MM.1S (cell line): Measurements from ENCODE around the gene CRYBA4.
A peak's percentile ranks its signal among the peaks of the same experiment; 100 is the strongest.
"Not testable (repeated sequence)": the region's sequence is repeated elsewhere in the genome, so short reads cannot be mapped to it uniquely, and the experiment has no call there.

Experiments used
- DNase-seq: peaks from one replicate; pipeline ENCODE4 v3.0.0-alpha.2; 2015
- H2AFZ ChIP-seq: fragments of 300-600 bp; sonication (generic); 2 replicates; pipeline ENCODE4 v1.6.0; 2016; ENCODE audit warnings: antibody characterized with exemption, low read length
- H3F3A ChIP-seq: fragments of 300-600 bp; sonication (generic); 2 replicates; pipeline ENCODE4 v1.6.1; 2016; ENCODE audit warnings: mild to moderate bottlenecking, antibody characterized with exemption, low read length, moderate library complexity, mixed read lengths; ENCODE audit not compliant: insufficient read depth
- H3K27ac ChIP-seq: fragments of 300-600 bp; sonication (generic); 2 replicates; pipeline ENCODE4 v1.5.1; 2016; ENCODE audit warnings: mild to moderate bottlenecking, low read length
- H3K27me3 ChIP-seq: fragments of 300-600 bp; sonication (generic); replicated peaks from 2 replicates; pipeline ENCODE4 v1.6.0; 2016; ENCODE audit warnings: low read length; ENCODE audit not compliant: insufficient read depth
- H3K36me3 ChIP-seq: fragments of 300-600 bp; sonication (generic); replicated peaks from 2 replicates; pipeline ENCODE4 v1.6.1; 2016; ENCODE audit warnings: mild to moderate bottlenecking, low read length, mixed read lengths; ENCODE audit not compliant: insufficient read depth
- H3K4me1 ChIP-seq: fragments of 300-600 bp; sonication (generic); 2 replicates; pipeline ENCODE4 v1.6.1; 2016; ENCODE audit warnings: low read length, mixed read lengths
- H3K4me2 ChIP-seq: fragments of 300-600 bp; sonication (generic); 2 replicates; pipeline ENCODE4 v1.6.0; 2016; ENCODE audit warnings: low read depth, low read length
- H3K4me3 ChIP-seq: fragments of 300-600 bp; sonication (generic); 2 replicates; pipeline ENCODE4 v1.5.1; 2016; ENCODE audit warnings: low read length, mixed read lengths
- H3K79me2 ChIP-seq: fragments of 300-600 bp; sonication (generic); 2 replicates; pipeline ENCODE4 v1.6.1; 2016; ENCODE audit warnings: mixed run types, low read length, mixed read lengths
- H3K9ac ChIP-seq: fragments of 300-600 bp; sonication (generic); 2 replicates; pipeline ENCODE4 v1.6.1; 2016; ENCODE audit warnings: low read length, mixed read lengths
- H3K9me2 ChIP-seq: fragments of 300-600 bp; sonication (generic); replicated peaks from 2 replicates; pipeline ENCODE4 v1.6.1; 2016; ENCODE audit warnings: mild to moderate bottlenecking, low read length, mixed read lengths; ENCODE audit not compliant: insufficient read depth
- H3K9me3 ChIP-seq: fragments of 300-600 bp; sonication (generic); replicated peaks from 2 replicates; pipeline ENCODE4 v1.6.1; 2016; ENCODE audit warnings: mild to moderate bottlenecking, low read length, mixed read lengths; ENCODE audit not compliant: insufficient read depth
- H4K20me1 ChIP-seq: fragments of 300-600 bp; sonication (generic); 2 replicates; pipeline ENCODE4 v1.6.1; 2016; ENCODE audit warnings: mild to moderate bottlenecking, low read length, moderate library complexity, mixed read lengths; ENCODE audit not compliant: insufficient read depth
- EZH2 ChIP-seq: fragments of 300-600 bp; sonication (generic); optimal IDR thresholded peaks from 2 replicates; pipeline ENCODE3; 2017; ENCODE audit warnings: low read depth, mild to moderate bottlenecking, antibody characterized with exemption, low read length, mixed read lengths
- EZH2phosphoT487 ChIP-seq: fragments of 300-600 bp; sonication (generic); IDR thresholded peaks from 2 replicates; pipeline ENCODE4 v1.6.1; 2018; ENCODE audit warnings: antibody characterized with exemption, low read length
- TF ChIP-seq, protein P1 (sequence below): fragments of 300-600 bp; sonication (generic); IDR thresholded peaks from 2 replicates; pipeline ENCODE4 v1.5.1; 2016; ENCODE audit warnings: antibody characterized with exemption, low read length, mixed read lengths

Gene CRYBA4

DNA sequence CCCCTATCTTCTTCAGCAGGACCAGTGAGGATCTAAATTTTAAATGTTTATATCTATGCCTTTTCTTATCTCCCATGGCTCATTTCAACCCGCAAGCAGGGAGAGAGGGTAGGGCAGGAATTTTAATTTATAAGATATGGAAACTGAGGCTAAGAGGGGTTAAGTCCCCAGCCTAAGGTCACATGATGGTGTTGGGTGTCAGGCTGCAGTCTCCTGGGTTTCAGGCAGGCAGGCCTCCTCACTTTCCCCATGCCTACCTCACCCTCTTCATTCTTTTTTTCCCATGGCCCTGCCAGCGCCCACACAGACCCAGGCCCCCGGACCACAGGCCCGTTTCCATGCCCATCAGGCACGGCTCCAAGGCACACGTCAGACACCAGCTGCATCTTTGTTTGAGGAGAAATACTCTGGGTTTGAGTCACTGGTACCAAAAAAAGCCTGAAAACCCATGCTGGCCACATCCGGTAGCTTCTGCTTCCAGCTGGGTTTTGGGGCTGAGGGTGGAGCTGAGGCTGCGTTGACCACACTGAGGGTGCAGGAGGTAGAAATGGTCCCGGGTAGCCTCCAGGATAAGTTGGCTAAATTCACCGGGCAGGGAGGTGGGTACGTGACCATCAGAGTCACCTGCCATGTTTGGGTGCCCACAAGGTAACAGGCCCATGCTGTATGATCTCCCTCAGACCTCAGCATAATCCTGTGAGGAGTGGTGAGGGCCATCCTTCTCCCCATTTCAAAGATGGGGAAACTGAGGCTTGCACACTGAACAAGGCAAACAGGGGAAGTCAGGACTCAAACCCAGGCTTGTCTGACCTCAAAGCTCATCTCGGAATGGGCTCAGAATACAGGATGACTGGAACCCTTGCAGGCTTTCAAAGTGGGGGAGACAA is 11.4 kb upstream of the CRYBA4 start:
- H3K4me2 ChIP-seq, result peak overlapping the region; percentile 73
- H3K9me2 ChIP-seq, result no peaks in the 10 kb centered on the region

GRCh38 chr22:26610996-26611395 is 10.8 kb upstream of the CRYBA4 start:
- Histone ChIP-seq H2AFZ (no peak overlapping the region), H4K20me1 (no peaks in the 10 kb centered on the region), H3K27ac (peak overlapping the region; percentile 96), H3K9me2 (no peaks in the 10 kb centered on the region), H3K79me2 (peaks cover 16% of the 10 kb centered on the region; the same call in 1 of the 2 replicates), H3K9me3 (no peaks in the 10 kb centered on the region), H3K4me1 (peaks cover 53% of the 10 kb centered on the region), H3K4me2 (peak overlapping the region; percentile 73), H3K9ac (peak overlapping the region; percentile 72), H3K27me3 (no peaks in the 10 kb centered on the region), H3F3A (peaks cover 28% of the 10 kb centered on the region), H3K36me3 (no peaks in the 10 kb centered on the region), H3K4me3 (peak overlapping the region; percentile 5; the same call in 1 of the 2 replicates)
- no peak for TF ChIP-seq EZH2
- peak; percentile 39 for DNase-seq

More for the DNA sequence above, 11.4 kb upstream of the CRYBA4 start:
- H3K27me3 ChIP-seq, result no peaks in the 10 kb centered on the region
- no peaks in the 10 kb centered on the region for H4K20me1 ChIP-seq
- 0 out of 2 replicates have a peak, but pooled peaks cover 12% of the 10 kb centered on the region for H3K79me2 ChIP-seq
- no peak overlapping the region for H2AFZ ChIP-seq
- peak overlapping the region; percentile 5; the same call in 1 of the 2 replicates for H3K4me3 ChIP-seq
- peaks cover 49% of the 10 kb centered on the region for H3K4me1 ChIP-seq
- H3K9me3 ChIP-seq, result no peaks in the 10 kb centered on the region
- TF ChIP-seq EZH2phosphoT487 (no peak), EZH2 (no peak)
- TF ChIP-seq, protein P1, sequence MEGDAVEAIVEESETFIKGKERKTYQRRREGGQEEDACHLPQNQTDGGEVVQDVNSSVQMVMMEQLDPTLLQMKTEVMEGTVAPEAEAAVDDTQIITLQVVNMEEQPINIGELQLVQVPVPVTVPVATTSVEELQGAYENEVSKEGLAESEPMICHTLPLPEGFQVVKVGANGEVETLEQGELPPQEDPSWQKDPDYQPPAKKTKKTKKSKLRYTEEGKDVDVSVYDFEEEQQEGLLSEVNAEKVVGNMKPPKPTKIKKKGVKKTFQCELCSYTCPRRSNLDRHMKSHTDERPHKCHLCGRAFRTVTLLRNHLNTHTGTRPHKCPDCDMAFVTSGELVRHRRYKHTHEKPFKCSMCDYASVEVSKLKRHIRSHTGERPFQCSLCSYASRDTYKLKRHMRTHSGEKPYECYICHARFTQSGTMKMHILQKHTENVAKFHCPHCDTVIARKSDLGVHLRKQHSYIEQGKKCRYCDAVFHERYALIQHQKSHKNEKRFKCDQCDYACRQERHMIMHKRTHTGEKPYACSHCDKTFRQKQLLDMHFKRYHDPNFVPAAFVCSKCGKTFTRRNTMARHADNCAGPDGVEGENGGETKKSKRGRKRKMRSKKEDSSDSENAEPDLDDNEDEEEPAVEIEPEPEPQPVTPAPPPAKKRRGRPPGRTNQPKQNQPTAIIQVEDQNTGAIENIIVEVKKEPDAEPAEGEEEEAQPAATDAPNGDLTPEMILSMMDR, result no peak
- peaks cover 23% of the 10 kb centered on the region for H3F3A ChIP-seq
- H3K27ac ChIP-seq, result peak overlapping the region; percentile 96
- peak overlapping the region; percentile 72 for H3K9ac ChIP-seq
- DNase-seq, result peak; percentile 95
- H3K36me3 ChIP-seq, result no peaks in the 10 kb centered on the region

GRCh38 chr22:26612652-26613051 is 9.1 kb upstream of the CRYBA4 start:
- no peak for TF ChIP-seq EZH2phosphoT487
- TF ChIP-seq, protein P1, result no peak
- TF ChIP-seq EZH2, result no peak
- no peak overlapping the region for H2AFZ ChIP-seq
- no peaks in the 10 kb centered on the region for H4K20me1 ChIP-seq
- no peak overlapping the region for H3K4me2 ChIP-seq
- peak overlapping the region; percentile 24; the same call in 1 of the 2 replicates for H3K27ac ChIP-seq
- H3K9me3 ChIP-seq, result no peaks in the 10 kb centered on the region
- peaks cover 24% of the 10 kb centered on the region; the same call in 1 of the 2 replicates for H3K79me2 ChIP-seq
- H3K9me2 ChIP-seq, result no peaks in the 10 kb centered on the region
- no peaks in the 10 kb centered on the region for H3K27me3 ChIP-seq
- H3F3A ChIP-seq, result peaks cover 44% of the 10 kb centered on the region
- H3K4me3 ChIP-seq, result no peak overlapping the region
- H3K9ac ChIP-seq, result no peak overlapping the region
- DNase-seq, result no peak
- H3K4me1 ChIP-seq, result peaks cover 70% of the 10 kb centered on the region
- no peaks in the 10 kb centered on the region for H3K36me3 ChIP-seq

- H3K4me3 ChIP-seq, H3K9ac ChIP-seq, H3K9me2 ChIP-seq, H3K4me2 ChIP-seq, H3K36me3 ChIP-seq, DNase-seq, H3K27ac ChIP-seq, H4K20me1 ChIP-seq, H3K9me3 ChIP-seq, H2AFZ ChIP-seq, H3K27me3 ChIP-seq: not testable (repeated sequence)
- Histone ChIP-seq H3F3A (peaks cover 51% of the 10 kb centered on the region), H3K4me1 (peaks cover 81% of the 10 kb centered on the region), H3K79me2 (peaks cover 24% of the 10 kb centered on the region; the same call in 1 of the 2 replicates)
Measured at GRCh38 chr22:26613753-26614152, 8.0 kb upstream of the CRYBA4 start.
